Neuron (in vitro differentiated cells): Measurements from ENCODE around the gene GTF2B.
"Not testable (repeated sequence)": the region's sequence is repeated elsewhere in the genome, so short reads cannot be mapped to it uniquely, and the experiment has no call there.

Source experiments
- H2AFZ ChIP-seq: one replicate; pipeline ENCODE4 v1.6.1; 2013; ENCODE audit warnings: low read depth, mild to moderate bottlenecking, inconsistent platforms, low read length, moderate library complexity
- H3K27me3 ChIP-seq: one replicate; pipeline ENCODE4 v1.6.1; 2013; ENCODE audit warnings: low read length; ENCODE audit not compliant: insufficient read depth
- H3K36me3 ChIP-seq: one replicate; pipeline ENCODE4 v1.6.1; 2013; ENCODE audit warnings: low read length; ENCODE audit not compliant: insufficient read depth
- H3K4me1 ChIP-seq: one replicate; pipeline ENCODE4 v1.6.1; 2013; ENCODE audit warnings: low read length; ENCODE audit not compliant: insufficient read depth
- H3K4me3 ChIP-seq: 2 replicates; pipeline ENCODE4 v1.5.1; 2013; ENCODE audit warnings: mild to moderate bottlenecking, low read length, moderate library complexity
- H3K9me3 ChIP-seq: one replicate; pipeline ENCODE4 v1.6.1; 2013; ENCODE audit warnings: low read length

The GTF2B gene

GRCh38 chr1:88891318-88891950 lies at the start of gene GTF2B:
TSS of gene GTF2B (minus strand) at chr1:88891567. CDS start at chr1:88891499, 68 bp downstream.
- Histone ChIP-seq H2AFZ (peak within 1 kb of the TSS; percentile 79), H3K4me1 (peaks cover 8% of the 10 kb centered on the region), H3K27me3 (no peaks in the 10 kb centered on the region), H3K4me3 (peak within 1 kb of the TSS; percentile 83), H3K9me3 (no peaks in the 10 kb centered on the region), H3K36me3 (peaks cover 11% of the 10 kb centered on the region)

- not testable (repeated sequence) for H2AFZ ChIP-seq, H3K9me3 ChIP-seq, H3K27me3 ChIP-seq, H3K4me1 ChIP-seq, H3K4me3 ChIP-seq
- peaks cover 68% of the 10 kb centered on the region for H3K36me3 ChIP-seq
Observed at GRCh38 chr1:88938528-88938927, 47.2 kb upstream of the GTF2B start.

- Histone ChIP-seq H3K27me3 (no peaks in the 10 kb centered on the region), H3K36me3 (peaks cover 64% of the 10 kb centered on the region), H2AFZ (no peak overlapping the region), H3K4me1 (no peaks in the 10 kb centered on the region), H3K9me3 (peaks cover 2% of the 10 kb centered on the region), H3K4me3 (no peak overlapping the region)
Observed at GRCh38 chr1:88936760-88937342, 45.5 kb upstream of the GTF2B start.

GRCh38 chr1:88936223-88936523 lies 44.8 kb upstream of the GTF2B start:
- peaks cover 58% of the 10 kb centered on the region for H3K36me3 ChIP-seq

GRCh38 chr1:88935522-88936222 lies 44.3 kb upstream of the GTF2B start:
- Histone ChIP-seq H3K4me3 (no peak overlapping the region), H3K4me1 (no peaks in the 10 kb centered on the region), H3K27me3 (no peaks in the 10 kb centered on the region), H2AFZ (no peak overlapping the region), H3K9me3 (peaks cover 2% of the 10 kb centered on the region), H3K36me3 (peaks cover 57% of the 10 kb centered on the region)

More at GRCh38 chr1:88936223-88936523, 44.8 kb upstream of the GTF2B start:
- H3K9me3 ChIP-seq: peaks cover 2% of the 10 kb centered on the region
- no peaks in the 10 kb centered on the region for H3K4me1 ChIP-seq
- H3K27me3 ChIP-seq: no peaks in the 10 kb centered on the region
- no peak overlapping the region for H3K4me3 ChIP-seq
- no peak overlapping the region for H2AFZ ChIP-seq

- H3K4me3 ChIP-seq, H3K9me3 ChIP-seq, H3K27me3 ChIP-seq, H3K4me1 ChIP-seq, H2AFZ ChIP-seq: not testable (repeated sequence)
- peaks cover 33% of the 10 kb centered on the region for H3K36me3 ChIP-seq
Observed at GRCh38 chr1:88930176-88930575, 38.8 kb upstream of the GTF2B start.

- Histone ChIP-seq H3K9me3 (peaks cover 13% of the 10 kb centered on the region), H3K36me3 (peaks cover 38% of the 10 kb centered on the region), H3K4me3 (no peak overlapping the region), H2AFZ (no peak overlapping the region), H3K27me3 (no peaks in the 10 kb centered on the region), H3K4me1 (no peaks in the 10 kb centered on the region)
Observed at GRCh38 chr1:88923224-88923623, 31.9 kb upstream of the GTF2B start.

GRCh38 chr1:88922214-88922613 lies 30.8 kb upstream of the GTF2B start:
- H3K36me3 ChIP-seq: peaks cover 38% of the 10 kb centered on the region
- H2AFZ ChIP-seq: no peak overlapping the region
- H3K4me3 ChIP-seq: no peak overlapping the region
- peaks cover 19% of the 10 kb centered on the region for H3K9me3 ChIP-seq
- H3K4me1 ChIP-seq: no peaks in the 10 kb centered on the region
- H3K27me3 ChIP-seq: no peaks in the 10 kb centered on the region

- Histone ChIP-seq H3K4me3 (no peak overlapping the region), H3K36me3 (peaks cover 38% of the 10 kb centered on the region), H2AFZ (no peak overlapping the region), H3K9me3 (peaks cover 19% of the 10 kb centered on the region), H3K4me1 (no peaks in the 10 kb centered on the region), H3K27me3 (no peaks in the 10 kb centered on the region)
Observed at GRCh38 chr1:88920845-88921244, 29.5 kb upstream of the GTF2B start.

GRCh38 chr1:88917321-88918025 lies 26.1 kb upstream of the GTF2B start:
- no peaks in the 10 kb centered on the region for H3K4me1 ChIP-seq
- peaks cover 22% of the 10 kb centered on the region for H3K36me3 ChIP-seq
- no peak overlapping the region for H3K4me3 ChIP-seq
- no peak overlapping the region for H2AFZ ChIP-seq
- peaks cover 19% of the 10 kb centered on the region for H3K9me3 ChIP-seq
- H3K27me3 ChIP-seq: no peaks in the 10 kb centered on the region

GRCh38 chr1:88916883-88917282 lies 25.5 kb upstream of the GTF2B start:
- Histone ChIP-seq H3K36me3 (peaks cover 22% of the 10 kb centered on the region), H3K27me3 (no peaks in the 10 kb centered on the region), H3K4me1 (no peaks in the 10 kb centered on the region), H3K9me3 (peaks cover 19% of the 10 kb centered on the region), H3K4me3 (no peak overlapping the region), H2AFZ (no peak overlapping the region)

- not testable (repeated sequence) for H2AFZ ChIP-seq, H3K36me3 ChIP-seq, H3K4me1 ChIP-seq, H3K27me3 ChIP-seq, H3K4me3 ChIP-seq, H3K9me3 ChIP-seq
Observed at GRCh38 chr1:88911800-88912199, 20.4 kb upstream of the GTF2B start.

GRCh38 chr1:88911161-88911560 lies 19.8 kb upstream of the GTF2B start:
- Histone ChIP-seq H3K4me3 (no peak overlapping the region), H2AFZ (no peak overlapping the region), H3K4me1 (no peaks in the 10 kb centered on the region), H3K27me3 (no peaks in the 10 kb centered on the region), H3K9me3 (no peaks in the 10 kb centered on the region), H3K36me3 (no peaks in the 10 kb centered on the region)
